Measurements from ENCODE around the gene DHRSX. TPM values are rescaled to one million over a fixed set of nuclear protein-coding genes. Genes with fewer than 3 reads are reported as not detected.

Gene DHRSX
- total and polyA plus RNA-seq, 2 donors (not counting 1 experiment from before 2014, with no cell fraction given): 23.7 to 25.6 TPM

- no peak overlapping the region for H3K4me2 ChIP-seq (ENCODE audit: extremely low read depth, insufficient read depth, low read length)
- H3K79me2 ChIP-seq (ENCODE audit: control insufficient read depth, insufficient read depth, low read length): no peaks in the 10 kb centered on the region
- no peak overlapping the region for H2AFZ ChIP-seq (ENCODE audit: low read length)
- no peak overlapping the region for H3K4me3 ChIP-seq (replicated peaks in 1 of 4; ENCODE audit: control extremely low read depth in 1 of 4, insufficient read depth in 1 of 4, low read depth in 3 of 4, low read length in 4 of 4)
- no peak overlapping the region for H3K9ac ChIP-seq (ENCODE audit: insufficient read depth, low read length)
- TF ChIP-seq CTCF (conservative IDR thresholded peaks at IDR 0.05 in 1 of 2, IDR thresholded peaks at IDR 0.05 in 1 of 2; ENCODE audit: low read depth in 1 of 2, low read length in 2 of 2) (no peak), EZH2 (IDR thresholded peaks at IDR 0.05; ENCODE audit: low read length, missing control alignments) (no peak)
- H3K27ac ChIP-seq (ENCODE audit: insufficient read depth, low read length): no peak overlapping the region
- no peaks in the 10 kb centered on the region for H4K20me1 ChIP-seq (ENCODE audit: control insufficient read depth, extremely low read depth, insufficient read depth, low read length)
- H3K36me3 ChIP-seq (ENCODE audit: control insufficient read depth, insufficient read depth, low read length): no peaks in the 10 kb centered on the region
- H3K9me3 ChIP-seq (ENCODE audit: control insufficient read depth, insufficient read depth, low read depth, low read length): no peaks in the 10 kb centered on the region
- no peak for DNase-seq (ENCODE audit: low read depth in 2 of 2)
- H3K4me1 ChIP-seq (ENCODE audit: control insufficient read depth, extremely low read depth, insufficient read depth, low read length): no peaks in the 10 kb centered on the region
- no peaks in the 10 kb centered on the region for H3K27me3 ChIP-seq (ENCODE audit: control insufficient read depth, insufficient read depth, low read length)
Observed at GRCh38 chrX:2389324-2389723, 111.5 kb downstream of the DHRSX start.

GRCh38 chrX:2388669-2389068 is 112.1 kb downstream of the DHRSX start:
- Histone ChIP-seq H3K4me3 (replicated peaks in 1 of 4; ENCODE audit: control extremely low read depth in 1 of 4, insufficient read depth in 1 of 4, low read depth in 3 of 4, low read length in 4 of 4) (no peak overlapping the region), H2AFZ (ENCODE audit: low read length) (no peak overlapping the region), H3K27ac (ENCODE audit: insufficient read depth, low read length) (no peak overlapping the region), H3K9me3 (ENCODE audit: control insufficient read depth, insufficient read depth, low read depth, low read length) (no peaks in the 10 kb centered on the region), H3K4me2 (ENCODE audit: extremely low read depth, insufficient read depth, low read length) (no peak overlapping the region), H4K20me1 (ENCODE audit: control insufficient read depth, extremely low read depth, insufficient read depth, low read length) (no peaks in the 10 kb centered on the region), H3K9ac (ENCODE audit: insufficient read depth, low read length) (no peak overlapping the region), H3K36me3 (ENCODE audit: control insufficient read depth, insufficient read depth, low read length) (no peaks in the 10 kb centered on the region), H3K79me2 (ENCODE audit: control insufficient read depth, insufficient read depth, low read length) (no peaks in the 10 kb centered on the region), H3K4me1 (ENCODE audit: control insufficient read depth, extremely low read depth, insufficient read depth, low read length) (no peaks in the 10 kb centered on the region), H3K27me3 (ENCODE audit: control insufficient read depth, insufficient read depth, low read length) (no peaks in the 10 kb centered on the region)
- DNase-seq (ENCODE audit: low read depth in 2 of 2): no peak
- TF ChIP-seq CTCF (conservative IDR thresholded peaks at IDR 0.05 in 1 of 2, IDR thresholded peaks at IDR 0.05 in 1 of 2; ENCODE audit: low read depth in 1 of 2, low read length in 2 of 2) (no peak), EZH2 (IDR thresholded peaks at IDR 0.05; ENCODE audit: low read length, missing control alignments) (no peak)

GRCh38 chrX:2387614-2388239 is 113.0 kb downstream of the DHRSX start:
- no peaks in the 10 kb centered on the region for H3K36me3 ChIP-seq (ENCODE audit: control insufficient read depth, insufficient read depth, low read length)
- H3K4me2 ChIP-seq (ENCODE audit: extremely low read depth, insufficient read depth, low read length): no peak overlapping the region
- H3K4me1 ChIP-seq (ENCODE audit: control insufficient read depth, extremely low read depth, insufficient read depth, low read length): no peaks in the 10 kb centered on the region
- peak; percentile 15 to 62 for DNase-seq (ENCODE audit: low read depth in 2 of 2)
- no peak overlapping the region for H3K9ac ChIP-seq (ENCODE audit: insufficient read depth, low read length)
- TF ChIP-seq CTCF (conservative IDR thresholded peaks at IDR 0.05 in 1 of 2, IDR thresholded peaks at IDR 0.05 in 1 of 2; ENCODE audit: low read depth in 1 of 2, low read length in 2 of 2) (no peak), EZH2 (IDR thresholded peaks at IDR 0.05; ENCODE audit: low read length, missing control alignments) (no peak)
- H3K27ac ChIP-seq (ENCODE audit: insufficient read depth, low read length): no peak overlapping the region
- no peak overlapping the region for H2AFZ ChIP-seq (ENCODE audit: low read length)
- no peaks in the 10 kb centered on the region for H3K79me2 ChIP-seq (ENCODE audit: control insufficient read depth, insufficient read depth, low read length)
- no peaks in the 10 kb centered on the region for H3K9me3 ChIP-seq (ENCODE audit: control insufficient read depth, insufficient read depth, low read depth, low read length)
- H4K20me1 ChIP-seq (ENCODE audit: control insufficient read depth, extremely low read depth, insufficient read depth, low read length): no peaks in the 10 kb centered on the region
- no peak overlapping the region for H3K4me3 ChIP-seq (replicated peaks in 1 of 4; ENCODE audit: control extremely low read depth in 1 of 4, insufficient read depth in 1 of 4, low read depth in 3 of 4, low read length in 4 of 4)
- no peaks in the 10 kb centered on the region for H3K27me3 ChIP-seq (ENCODE audit: control insufficient read depth, insufficient read depth, low read length)
